HG02981 (cell line): Measurements from ENCODE around the gene ANXA2R.
"Not testable (repeated sequence)": the region's sequence is repeated elsewhere in the genome, so short reads cannot be mapped to it uniquely, and the experiment has no call there.

ENCODE experiments used
- ATAC-seq: cut with Tn5 transposase; IDR thresholded peaks from one replicate; pipeline ENCODE4 v1.9.1; 2021; ENCODE audit warnings: mild to moderate bottlenecking, moderate library complexity; ENCODE audit not compliant: unreplicated experiment

Gene ANXA2R

GRCh38 chr5:43040287-43041098, at the start of gene ANXA2R:
Gene ANXA2R (minus strand): TSS chr5:43040319. CDS start chr5:43040046, 273 bp downstream.
- peak; percentile 33 for ATAC-seq

GRCh38 chr5:43086118-43086908, 46.2 kb upstream of the ANXA2R start:
- ATAC-seq = not testable (repeated sequence)

GRCh38 chr5:43085453-43085852, 45.3 kb upstream of the ANXA2R start:
- ATAC-seq = no peak

- not testable (repeated sequence) for ATAC-seq
Measured at GRCh38 chr5:43084468-43084867, 44.3 kb upstream of the ANXA2R start.

GRCh38 chr5:43081345-43081744, 41.2 kb upstream of the ANXA2R start:
- not testable (repeated sequence) for ATAC-seq

GRCh38 chr5:43078956-43079355, 38.8 kb upstream of the ANXA2R start:
- no peak for ATAC-seq

GRCh38 chr5:43077446-43078191, 37.5 kb upstream of the ANXA2R start:
- ATAC-seq = not testable (repeated sequence)

GRCh38 chr5:43075319-43076293, 35.5 kb upstream of the ANXA2R start:
- ATAC-seq = no peak

- ATAC-seq = no peak
Measured at GRCh38 chr5:43074987-43075318, 34.8 kb upstream of the ANXA2R start.

GRCh38 chr5:43073597-43074546, 33.8 kb upstream of the ANXA2R start:
- no peak for ATAC-seq

GRCh38 chr5:43069401-43069720, 29.2 kb upstream of the ANXA2R start:
- not testable (repeated sequence) for ATAC-seq

- ATAC-seq = no peak
Measured at GRCh38 chr5:43068037-43068436, 27.9 kb upstream of the ANXA2R start.

- ATAC-seq = peak; percentile 32
Measured at GRCh38 chr5:43066799-43067741, 27.0 kb upstream of the ANXA2R start.

GRCh38 chr5:43065948-43066798, 26.1 kb upstream of the ANXA2R start:
- no peak for ATAC-seq

- ATAC-seq = no peak
Measured at GRCh38 chr5:43065387-43065947, 25.3 kb upstream of the ANXA2R start.

GRCh38 chr5:43063721-43064171, 23.6 kb upstream of the ANXA2R start:
- ATAC-seq = no peak
